Adrenal gland (tissue), 12 donors: ENCODE measurements around the gene AIM2. TPM values are rescaled to one million over a fixed set of nuclear protein-coding genes. Genes with fewer than 3 reads are reported as not detected.

ENCODE experiments used
- DNase-seq, 7 donors: peaks; one replicate each; pipeline ENCODE4 v3.0.0-alpha.2; 2019 to 2020
- H3K27ac ChIP-seq, 5 donors: fragments of 200-600 bp; sonication (generic) in 4 of 5; 1 replicate in 3 of 5; 2 replicates in 2 of 5; pipeline versions ENCODE4 v1.5.1 to v1.8.0; 2016 to 2020; ENCODE audit warnings: mild to moderate bottlenecking in 1 of 5
- H3K27me3 ChIP-seq: fragments of 200-600 bp; 2 replicates; pipeline ENCODE4 v1.8.0; 2021
- H3K36me3 ChIP-seq, 2 donors: fragments of 200-600 bp; replicated peaks in 1 of 2; 1 replicate in 1 of 2; 2 replicates in 1 of 2; pipeline versions ENCODE4 v1.5.1 to v1.8.0; 2018 to 2022
- H3K4me1 ChIP-seq, 2 donors: fragments of 200-600 bp; replicated peaks in 1 of 2; 1 replicate in 1 of 2; 2 replicates in 1 of 2; pipeline versions ENCODE4 v1.5.1 to v1.8.0; 2018 to 2021
- H3K4me3 ChIP-seq, 4 donors: fragments of 200-600 bp; sonication (generic) in 3 of 4; one replicate each; pipeline ENCODE4 v1.5.1; 2016 to 2018
- H3K9me3 ChIP-seq, 3 donors: fragments of 200-600 bp; sonication (generic) in 1 of 3; replicated peaks in 1 of 3; 1 replicate in 2 of 3; 2 replicates in 1 of 3; pipeline versions ENCODE4 v1.5.1 to v1.8.0; 2016 to 2021
- POLR2A ChIP-seq, 2 donors: fragments of 450-650 bp; IDR thresholded peaks; one replicate each; pipeline ENCODE4 v1.6.1; 2017; ENCODE audit warnings: antibody characterized with exemption in 2 of 2, mild to moderate bottlenecking in 2 of 2, moderate library complexity in 1 of 2
- WGBS, 4 donors: extraction: QIAGEN DNeasy Blood & Tissue Kit in 2 of 4; methylation state at CpG; one replicate each; pipeline versions ENCODE4 v1.1.5 to v1.1.7; 2013 to 2017; 5-methylcytosine and 5-hydroxymethylcytosine counted together
- intact Hi-C, 2 donors: fragments of 100-400 bp; cut with DNase I; formaldehyde crosslinking; loops; one replicate each; pipeline versions ENCODE4 v1.14.1 to v1.15.0; 2022 to 2023
- polyA plus RNA-seq, 3 donors: library from polyadenylated mRNA; stranded (reverse); fragments of 200-250 nt in 2 of 3; fragments of 350-450 nt in 1 of 3; fragmentation: Illumina TruSeq in 1 of 3; extraction: RNeasy Lipid Tissue Mini Kit (QIAGEN cat#74804) in 1 of 3; gene quantifications; one replicate each; pipeline ENCODE4 v1.2.3, GENCODE V29; 2013 to 2014
- total RNA-seq, 9 donors: library from RNA; depleted of rRNA in 4 of 9; stranded (reverse); fragments of >200 nt in 4 of 9; fragments of 120-200 nt in 1 of 9; fragmentation: NEBNext Ultra II Directional in 1 of 9; extraction: Animal tissue kit (Norgen Biotek cat#: 25700) in 1 of 9; gene quantifications; one replicate each; pipeline versions ENCODE4 v1.1.0 to v1.2.4, GENCODE V29; 2013 to 2023
- TF ChIP-seq, protein P1 (sequence below), 6 experiments: fragments of 450-650 bp in 4 of 6; fragments of 200-600 bp in 2 of 6; sonication (generic) in 1 of 6; IDR thresholded peaks; 1 replicate in 5 of 6; 2 replicates in 1 of 6; pipeline versions ENCODE4 v1.5.1 to v1.8.0; 2016 to 2021; ENCODE audit warnings: antibody characterized with exemption in 6 of 6, mild to moderate bottlenecking in 2 of 6, moderate library complexity in 1 of 6
- donor health status: healthy with polysubstance abuse.
- donor health status: Bipolar disorder and iron deficiency.
- donor health status: DM: yes; HTN: yes; CAD: no.
- donor health status: DM: no; HTN: no; CAD: no.
- donor health status: DM: no; HTN: no; CAD: no.
- donor health status: DM: yes; HTN: yes; CAD: no.

AIM2 gene
- total and polyA plus RNA-seq, 12 donors: 0.11 to 1.3 (median 0.57) TPM; not detected in 1

DNA sequence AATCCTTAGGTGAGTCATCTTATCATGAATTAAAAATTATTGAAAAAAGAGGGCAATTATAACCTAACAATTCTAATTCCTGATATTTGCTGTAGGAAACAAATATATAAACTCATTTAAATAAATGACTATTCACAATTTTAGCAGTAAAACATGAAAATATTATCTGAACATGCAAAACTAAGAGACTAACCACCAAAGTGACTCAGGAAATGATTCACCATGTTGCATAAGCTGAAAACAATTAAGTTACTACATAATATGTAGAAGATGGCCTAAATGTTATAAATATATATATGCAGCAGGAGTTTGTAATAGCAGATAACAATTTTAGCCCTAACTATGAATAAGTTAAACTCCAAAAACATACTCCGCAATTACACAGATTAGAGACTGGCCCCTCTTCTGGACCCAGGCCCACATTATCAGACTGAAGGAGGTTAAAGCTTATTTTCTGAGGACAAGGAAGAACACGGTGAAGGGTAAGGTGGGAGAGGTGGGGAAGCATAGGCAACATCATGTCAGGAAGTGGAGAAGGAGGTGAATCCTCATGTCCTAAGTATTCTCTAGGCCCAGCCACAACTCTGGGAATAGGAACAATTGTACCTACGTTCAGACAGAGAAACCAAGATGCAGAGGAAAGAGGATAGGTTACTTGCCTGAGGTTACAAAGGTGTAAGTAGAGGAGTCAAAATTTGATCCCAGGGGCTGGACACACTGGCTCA, 15.6 kb upstream of the AIM2 start:
- Histone ChIP-seq H3K9me3 (no peaks in the 10 kb centered on the region), H3K27me3 (no peaks in the 10 kb centered on the region), H3K4me1 (no peaks in the 10 kb centered on the region), H3K4me3 (no peak overlapping the region), H3K27ac (no peak overlapping the region), H3K36me3 (no peaks in the 10 kb centered on the region)
- no peak for TF ChIP-seq POLR2A (IDR thresholded peaks at IDR 0.05)
- TF ChIP-seq, protein P1, sequence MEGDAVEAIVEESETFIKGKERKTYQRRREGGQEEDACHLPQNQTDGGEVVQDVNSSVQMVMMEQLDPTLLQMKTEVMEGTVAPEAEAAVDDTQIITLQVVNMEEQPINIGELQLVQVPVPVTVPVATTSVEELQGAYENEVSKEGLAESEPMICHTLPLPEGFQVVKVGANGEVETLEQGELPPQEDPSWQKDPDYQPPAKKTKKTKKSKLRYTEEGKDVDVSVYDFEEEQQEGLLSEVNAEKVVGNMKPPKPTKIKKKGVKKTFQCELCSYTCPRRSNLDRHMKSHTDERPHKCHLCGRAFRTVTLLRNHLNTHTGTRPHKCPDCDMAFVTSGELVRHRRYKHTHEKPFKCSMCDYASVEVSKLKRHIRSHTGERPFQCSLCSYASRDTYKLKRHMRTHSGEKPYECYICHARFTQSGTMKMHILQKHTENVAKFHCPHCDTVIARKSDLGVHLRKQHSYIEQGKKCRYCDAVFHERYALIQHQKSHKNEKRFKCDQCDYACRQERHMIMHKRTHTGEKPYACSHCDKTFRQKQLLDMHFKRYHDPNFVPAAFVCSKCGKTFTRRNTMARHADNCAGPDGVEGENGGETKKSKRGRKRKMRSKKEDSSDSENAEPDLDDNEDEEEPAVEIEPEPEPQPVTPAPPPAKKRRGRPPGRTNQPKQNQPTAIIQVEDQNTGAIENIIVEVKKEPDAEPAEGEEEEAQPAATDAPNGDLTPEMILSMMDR (IDR thresholded peaks at IDR 0.05): no peak
- intact Hi-C loops: no loop called here
- DNase-seq: no peak
- 50 to 74% (median 57%) methylated on average over 3 of the region's 3 CpGs for WGBS, 4 donors

- WGBS, 4 donors: 75 to 85% (median 78%) methylated on average over 1 of the region's 1 CpG
- DNase-seq: no peak
- Histone ChIP-seq H3K36me3 (no peaks in the 10 kb centered on the region), H3K4me1 (no peaks in the 10 kb centered on the region), H3K9me3 (no peaks in the 10 kb centered on the region), H3K27ac (no peak overlapping the region), H3K4me3 (no peak overlapping the region), H3K27me3 (no peaks in the 10 kb centered on the region)
- TF ChIP-seq, protein P1 (IDR thresholded peaks at IDR 0.05): no peak
- TF ChIP-seq POLR2A (IDR thresholded peaks at IDR 0.05): no peak
- intact Hi-C loops: no loop called here
Measured at GRCh38 chr1:159091607-159092031, 15.1 kb upstream of the AIM2 start.

GRCh38 chr1:159091180-159091560, 14.6 kb upstream of the AIM2 start:
- H3K27me3 ChIP-seq: no peaks in the 10 kb centered on the region
- DNase-seq: no peak
- intact Hi-C loops: no loop called here
- H3K9me3 ChIP-seq: no peaks in the 10 kb centered on the region
- H3K36me3 ChIP-seq: no peaks in the 10 kb centered on the region
- no peak overlapping the region for H3K4me3 ChIP-seq
- no peak for TF ChIP-seq POLR2A (IDR thresholded peaks at IDR 0.05)
- TF ChIP-seq, protein P1 (IDR thresholded peaks at IDR 0.05): no peak
- H3K4me1 ChIP-seq: no peaks in the 10 kb centered on the region
- 77 to 88% (median 84%) methylated on average over 2 of the region's 2 CpGs for WGBS, 4 donors
- no peak overlapping the region for H3K27ac ChIP-seq

GRCh38 chr1:159090286-159091179, 14.0 kb upstream of the AIM2 start:
- DNase-seq: no peak
- Histone ChIP-seq H3K4me3 (no peak overlapping the region), H3K27me3 (no peaks in the 10 kb centered on the region), H3K36me3 (no peaks in the 10 kb centered on the region), H3K4me1 (no peaks in the 10 kb centered on the region), H3K9me3 (no peaks in the 10 kb centered on the region), H3K27ac (no peak overlapping the region)
- intact Hi-C loops: no loop called here
- 83 to 90% (median 87%) methylated on average over 4 of the region's 4 CpGs for WGBS, 4 donors
- TF ChIP-seq, protein P1 (IDR thresholded peaks at IDR 0.05): no peak
- no peak for TF ChIP-seq POLR2A (IDR thresholded peaks at IDR 0.05)
